PC-3 (cell line): ENCODE results near the gene GABRB3. TPM values are rescaled to one million over a fixed set of nuclear protein-coding genes. Genes with fewer than 3 reads are reported as not detected.

Source experiments
- ATAC-seq: fragments of 200-7000 bp; cut with Tn5 transposase; 2 replicates; pipeline ENCODE4 v1.9.1; 2020; ENCODE audit warnings: mild to moderate bottlenecking, moderate library complexity
- BruUV-seq: library from RNA; stranded (reverse); fragments of 400-500 nt; replicated peaks from 2 replicates; lab custom pipeline; 2021; lab: Mats Ljungman, UMichigan
- CTCF ChIA-PET: fragments of 300-600 bp; sonication (Branson Sonifier 250); formaldehyde crosslinking; loops from one replicate; lab custom pipeline; 2022; ENCODE audit warnings: antibody characterized with exemption; lab: Charles Lee
- POLR2A ChIA-PET: fragments of 300-600 bp; sonication (Branson Sonifier 250); formaldehyde crosslinking; loops from one replicate; lab custom pipeline; 2022; ENCODE audit warnings: antibody characterized with exemption; ENCODE audit not compliant: unreplicated experiment; lab: Charles Lee
- DNase-seq: peaks from one replicate; pipeline ENCODE4 v3.0.0-alpha.2; 2015
- H2AFZ ChIP-seq: fragments of 300-600 bp; sonication (generic); 2 replicates; pipeline ENCODE4 v1.6.0; 2016; ENCODE audit warnings: antibody characterized with exemption, low read length
- H3F3A ChIP-seq: fragments of 300-600 bp; sonication (generic); one replicate; pipeline ENCODE4 v1.6.0; 2017; ENCODE audit warnings: antibody characterized with exemption, low read length, control low read depth, mild to moderate bottlenecking; ENCODE audit not compliant: unreplicated experiment
- H3K27ac ChIP-seq: fragments of 300-600 bp; sonication (generic); 2 replicates; pipeline ENCODE4 v1.5.1; 2016; ENCODE audit warnings: mild to moderate bottlenecking, low read length
- H3K27me3 ChIP-seq: fragments of 300-600 bp; sonication (generic); 2 replicates; pipeline ENCODE4 v1.6.1; 2016; ENCODE audit warnings: low read length, mixed read lengths
- H3K36me3 ChIP-seq: fragments of 300-600 bp; sonication (generic); 2 replicates; pipeline ENCODE4 v1.6.1; 2016; ENCODE audit warnings: low read depth, mixed run types, low read length, mixed read lengths
- H3K4me1 ChIP-seq: fragments of 300-600 bp; sonication (generic); 2 replicates; pipeline ENCODE4 v1.5.1; 2016; ENCODE audit warnings: low read length; ENCODE audit not compliant: insufficient read depth
- H3K4me2 ChIP-seq: fragments of 300-600 bp; sonication (generic); 2 replicates; pipeline ENCODE4 v1.6.0; 2016; ENCODE audit warnings: low read length
- H3K4me3 ChIP-seq: fragments of 300-600 bp; sonication (generic); 2 replicates; pipeline ENCODE4 v1.5.1; 2016; ENCODE audit warnings: mild to moderate bottlenecking, low read length, mixed read lengths
- H3K79me2 ChIP-seq: fragments of 300-600 bp; sonication (generic); 2 replicates; pipeline ENCODE4 v1.6.1; 2017; ENCODE audit warnings: low read length, mixed read lengths
- H3K9ac ChIP-seq: fragments of 300-600 bp; sonication (generic); 2 replicates; pipeline ENCODE4 v1.6.0; 2016; ENCODE audit warnings: mild to moderate bottlenecking, low read length
- H3K9me2 ChIP-seq: fragments of 300-600 bp; sonication (generic); replicated peaks from 2 replicates; pipeline ENCODE4 v1.6.1; 2016; ENCODE audit warnings: mixed run types, low read length, mixed read lengths
- H3K9me3 ChIP-seq: fragments of 300-600 bp; sonication (generic); 2 replicates; pipeline ENCODE4 v1.6.1; 2016; ENCODE audit warnings: low read length, mixed read lengths
- H4K20me1 ChIP-seq: fragments of 300-600 bp; sonication (generic); 2 replicates; pipeline ENCODE4 v1.6.1; 2016; ENCODE audit warnings: low read length, mixed read lengths
- CTCF ChIP-seq: fragments of 300-600 bp; sonication (generic); conservative IDR thresholded peaks from 2 replicates; pipeline ENCODE4 v1.5.1; 2017; ENCODE audit warnings: antibody characterized with exemption, low read depth, mild to moderate bottlenecking, low read length
- EZH2 ChIP-seq: fragments of 300-600 bp; sonication (generic); IDR thresholded peaks from one replicate; pipeline ENCODE4 v1.6.1; 2017; ENCODE audit warnings: antibody characterized with exemption, mild to moderate bottlenecking, low read length; ENCODE audit not compliant: unreplicated experiment
- EZH2phosphoT487 ChIP-seq: fragments of 300-600 bp; sonication (generic); IDR thresholded peaks from 2 replicates; pipeline ENCODE4 v1.6.1; 2018; ENCODE audit warnings: mild to moderate bottlenecking, antibody characterized with exemption, low read length, borderline replicate concordance
- intact Hi-C: fragments of 100-400 bp; cut with micrococcal nuclease; formaldehyde crosslinking; loops from 2 replicates; pipeline ENCODE4 v1.9.0; 2023
- total RNA-seq: library from RNA; depleted of rRNA; stranded (reverse); fragments of >200 nt; gene quantifications from 2 replicates; pipeline ENCODE4 v1.2.3, GENCODE V29; 2014

The GABRB3 gene
- total RNA-seq, 1 experiment from 2014 or later = 6.1 TPM

GRCh38 chr15:26630857-26631256 is 142.0 kb downstream of the GABRB3 start:
- Histone ChIP-seq H3K27ac (no peak overlapping the region), H3K79me2 (no peaks in the 10 kb centered on the region), H3F3A (no peaks in the 10 kb centered on the region), H3K4me2 (no peak overlapping the region), H3K9ac (no peak overlapping the region), H3K4me1 (peaks cover 19% of the 10 kb centered on the region), H3K4me3 (no peak overlapping the region), H4K20me1 (no peaks in the 10 kb centered on the region), H3K9me2 (no peaks in the 10 kb centered on the region), H3K9me3 (peaks cover 5% of the 10 kb centered on the region; the same call in 1 of the 2 replicates), H3K36me3 (no peaks in the 10 kb centered on the region), H2AFZ (no peak overlapping the region), H3K27me3 (no peaks in the 10 kb centered on the region)
- DNase-seq (no peak), ATAC-seq (no peak)
- POLR2A ChIA-PET = no interaction called here
- intact Hi-C loops = no loop called here
- BruUV-seq = no TSS peak
- TF ChIP-seq EZH2phosphoT487 (no peak), CTCF (no peak), EZH2 (no peak)
- CTCF ChIA-PET = no interaction called here

GRCh38 chr15:26628879-26629529 is 143.9 kb downstream of the GABRB3 start:
- Histone ChIP-seq H3K36me3 (no peaks in the 10 kb centered on the region), H3K4me2 (peak overlapping the region; percentile 86), H3K79me2 (no peaks in the 10 kb centered on the region), H4K20me1 (no peaks in the 10 kb centered on the region), H2AFZ (peak overlapping the region; percentile 60), H3K9me2 (no peaks in the 10 kb centered on the region), H3K9ac (peak overlapping the region; percentile 91), H3K4me3 (peak overlapping the region; percentile 63), H3K9me3 (peaks cover 5% of the 10 kb centered on the region; the same call in 1 of the 2 replicates), H3K4me1 (peaks cover 19% of the 10 kb centered on the region), H3F3A (no peaks in the 10 kb centered on the region), H3K27ac (peak overlapping the region; percentile 96), H3K27me3 (no peaks in the 10 kb centered on the region)
- intact Hi-C loops = loop anchor here (1.0 to 10.0 kb wide), 3 partner anchors 18 to 544 kb away; no protein-coding TSS in a partner anchor
- ATAC-seq (peak; percentile 78), DNase-seq (peak; percentile 91)
- TF ChIP-seq CTCF (0 out of 2 replicates have a peak, but pooled peaks have one; percentile 15), EZH2 (no peak), EZH2phosphoT487 (no peak)
- no TSS peak for BruUV-seq
- POLR2A ChIA-PET = interaction anchor here (0.6 to 0.7 kb wide), 2 partner anchors 131 to 1188 kb away, joined by 3 to 4 read pairs; no protein-coding TSS in a partner anchor
- CTCF ChIA-PET = no interaction called here

GRCh38 chr15:26628071-26628470 is 144.8 kb downstream of the GABRB3 start:
- no peaks in the 10 kb centered on the region for H3K27me3 ChIP-seq
- no peak overlapping the region for H2AFZ ChIP-seq
- peaks cover 5% of the 10 kb centered on the region; the same call in 1 of the 2 replicates for H3K9me3 ChIP-seq
- CTCF ChIA-PET = no interaction called here
- H3K9ac ChIP-seq = peak overlapping the region; percentile 91
- no peaks in the 10 kb centered on the region for H3K79me2 ChIP-seq
- intact Hi-C loops = loop anchor here (1.0 to 10.0 kb wide), 3 partner anchors 17 to 543 kb away; no protein-coding TSS in a partner anchor
- ATAC-seq (peak; percentile 86), DNase-seq (peak; percentile 94)
- BruUV-seq = no TSS peak
- TF ChIP-seq EZH2 (no peak), EZH2phosphoT487 (0 out of 2 replicates have a peak, but pooled peaks have one; percentile 30), CTCF (peak; percentile 38; the same call in 1 of the 2 replicates)
- POLR2A ChIA-PET = interaction anchor here (0.6 kb wide), 1 partner anchor 1188 kb away, joined by 4 read pairs; no protein-coding TSS in a partner anchor
- no peaks in the 10 kb centered on the region for H3K36me3 ChIP-seq
- H3K4me1 ChIP-seq = peaks cover 19% of the 10 kb centered on the region
- peak overlapping the region; percentile 86 for H3K4me2 ChIP-seq
- peak overlapping the region; percentile 63 for H3K4me3 ChIP-seq
- no peaks in the 10 kb centered on the region for H4K20me1 ChIP-seq
- H3K27ac ChIP-seq = peak overlapping the region; percentile 96
- H3K9me2 ChIP-seq = no peaks in the 10 kb centered on the region
- H3F3A ChIP-seq = no peaks in the 10 kb centered on the region
